ENCODE results near the gene IL6ST.

The IL6ST gene

GRCh38 chr5:56024810-56025150 lies 30.0 kb upstream of the IL6ST start:
- POLR2A ChIA-PET, result no interaction called here
- CTCF ChIA-PET, result interaction anchor here (0.6 kb wide), 1 partner anchor 24 kb away, joined by 3 read pairs; no protein-coding TSS in a partner anchor
- no peak for TF ChIP-seq ZNF660 (tag by site-specific recombination; IDR thresholded peaks at IDR 0.05)

GRCh38 chr5:56023296-56023695 lies 28.5 kb upstream of the IL6ST start:
- H3K27ac ChIP-seq (ENCODE audit: extremely low read depth, low read depth, low read length), result no peak overlapping the region
- H3K4me3 ChIP-seq (ENCODE audit: low read depth, low read length), result no peak overlapping the region
- no peaks in the 10 kb centered on the region for H3K36me3 ChIP-seq (ENCODE audit: control insufficient read depth in 2 of 2, insufficient read depth in 1 of 2, low read length in 2 of 2)
- no peaks in the 10 kb centered on the region for H3K9me3 ChIP-seq (ENCODE audit: control insufficient read depth, insufficient read depth, low read depth, low read length)
- CTCF ChIA-PET, result interaction anchor here (0.6 kb wide), 1 partner anchor 1962 kb away, joined by 3 read pairs; no protein-coding TSS in a partner anchor
- TF ChIP-seq ZBTB7A (tag by site-specific recombination; IDR thresholded peaks at IDR 0.05; ENCODE audit: low read depth) (no peak), ZNF776 (tag by site-specific recombination; IDR thresholded peaks at IDR 0.05; ENCODE audit: borderline replicate concordance) (no peak), OVOL3 (tag by site-specific recombination; IDR thresholded peaks at IDR 0.05) (no peak), ZNF513 (tag by site-specific recombination; IDR thresholded peaks at IDR 0.05) (no peak), ZNF558 (tag by site-specific recombination; IDR thresholded peaks at IDR 0.05) (no peak), BCL11B (tag by site-specific recombination; IDR thresholded peaks at IDR 0.05; ENCODE audit: low read depth) (no peak), MZF1 (tag by site-specific recombination; IDR thresholded peaks at IDR 0.05; ENCODE audit: borderline replicate concordance) (no peak), ZNF335 (tag by site-specific recombination; conservative IDR thresholded peaks at IDR 0.05) (no peak), ZNF785 (tag by site-specific recombination; IDR thresholded peaks at IDR 0.05) (no peak), REPIN1 (tag by site-specific recombination; IDR thresholded peaks at IDR 0.05; ENCODE audit: low read depth) (no peak), GLI2 (tag by site-specific recombination; IDR thresholded peaks at IDR 0.05; ENCODE audit: borderline replicate concordance, low read depth) (no peak), ZFHX2 (tag by site-specific recombination; conservative IDR thresholded peaks at IDR 0.05) (no peak), SETDB1 (IDR thresholded peaks at IDR 0.05; ENCODE audit: insufficient read length, low read length) (no peak), ZNF791 (tag by site-specific recombination; IDR thresholded peaks at IDR 0.05) (no peak)
- POLR2A ChIA-PET, result interaction anchor here (0.7 kb wide), 1 partner anchor 88 kb away, joined by 4 read pairs; no protein-coding TSS in a partner anchor
- H3K4me1 ChIP-seq (ENCODE audit: control insufficient read depth, insufficient read depth, low read length), result no peaks in the 10 kb centered on the region

More at GRCh38 chr5:56024810-56025150, 30.0 kb upstream of the IL6ST start:
- Histone ChIP-seq H3K4me3 (ENCODE audit: low read depth, low read length) (no peak overlapping the region), H3K4me1 (ENCODE audit: control insufficient read depth, insufficient read depth, low read length) (no peaks in the 10 kb centered on the region), H3K36me3 (ENCODE audit: control insufficient read depth in 2 of 2, insufficient read depth in 1 of 2, low read length in 2 of 2) (no peaks in the 10 kb centered on the region), H3K27ac (ENCODE audit: extremely low read depth, low read depth, low read length) (no peak overlapping the region), H3K9me3 (ENCODE audit: control insufficient read depth, insufficient read depth, low read depth, low read length) (no peaks in the 10 kb centered on the region)

- ChIA-PET CTCF (no interaction called here), POLR2A (no interaction called here)
- no peaks in the 10 kb centered on the region for H3K9me3 ChIP-seq (ENCODE audit: control insufficient read depth, insufficient read depth, low read depth, low read length)
- TF ChIP-seq ZNF302 (tag by site-specific recombination; IDR thresholded peaks at IDR 0.05; ENCODE audit: low read depth), result no peak
- TF ChIP-seq GFI1B (tag by site-specific recombination; IDR thresholded peaks at IDR 0.05), result no peak
- no peak for TF ChIP-seq ZNF16 (tag by site-specific recombination; IDR thresholded peaks at IDR 0.05; ENCODE audit: low read depth)
- TF ChIP-seq BCL6B (tag by site-specific recombination; IDR thresholded peaks at IDR 0.05), result no peak
- TF ChIP-seq ZNF654 (tag by site-specific recombination; IDR thresholded peaks at IDR 0.05; ENCODE audit: low read depth), result no peak
- no peak for TF ChIP-seq ZNF341 (tag by site-specific recombination; IDR thresholded peaks at IDR 0.05; ENCODE audit: low read depth)
- TF ChIP-seq HIC1 (tag by site-specific recombination; IDR thresholded peaks at IDR 0.05), result no peak
- TF ChIP-seq ZNF366 (tag by site-specific recombination; conservative IDR thresholded peaks at IDR 0.05), result no peak
Measured at GRCh38 chr5:56019306-56020272, 24.8 kb upstream of the IL6ST start.

More at GRCh38 chr5:56019306-56020272, 24.8 kb upstream of the IL6ST start:
- Histone ChIP-seq H3K4me1 (ENCODE audit: control insufficient read depth, insufficient read depth, low read length) (no peaks in the 10 kb centered on the region), H3K27ac (ENCODE audit: extremely low read depth, low read depth, low read length) (no peak overlapping the region), H3K36me3 (ENCODE audit: control insufficient read depth in 2 of 2, insufficient read depth in 1 of 2, low read length in 2 of 2) (no peaks in the 10 kb centered on the region), H3K4me3 (ENCODE audit: low read depth, low read length) (no peak overlapping the region)

All from HEK293 (cell line).